Tibial artery (tissue), 4 donors: ENCODE measurements around the gene EWSR1.

Experiments
- DNase-seq, 2 donors: peaks; one replicate each; pipeline ENCODE4 v3.0.0-alpha.2; 2019
- H3K27ac ChIP-seq, 2 donors: fragments of 200-600 bp; sonication (generic) in 1 of 2; 1 replicate in 1 of 2; 2 replicates in 1 of 2; pipeline ENCODE4 v1.5.1; 2018 to 2019; ENCODE audit warnings: mild to moderate bottlenecking in 1 of 2
- H3K27me3 ChIP-seq, 2 donors: fragments of 200-600 bp; sonication (generic) in 1 of 2; one replicate each; pipeline versions ENCODE4 v1.5.1 to v1.6.0; 2016 to 2019
- H3K36me3 ChIP-seq, 3 donors: fragments of 200-600 bp; sonication (generic) in 2 of 3; one replicate each; pipeline ENCODE4 v1.5.1; 2016 to 2019; ENCODE audit warnings: mild to moderate bottlenecking in 2 of 3
- H3K4me1 ChIP-seq, 4 donors: fragments of 200-600 bp; sonication (generic) in 2 of 4; 1 replicate in 3 of 4; 2 replicates in 1 of 4; pipeline ENCODE4 v1.5.1; 2016 to 2019
- H3K4me3 ChIP-seq, 2 donors: fragments of 200-600 bp; sonication (generic) in 1 of 2; 1 replicate in 1 of 2; 2 replicates in 1 of 2; pipeline ENCODE4 v1.5.1; 2018 to 2019; ENCODE audit warnings: mild to moderate bottlenecking in 2 of 2
- H3K9me3 ChIP-seq, 3 donors: fragments of 200-600 bp; sonication (generic) in 1 of 3; one replicate each; pipeline ENCODE4 v1.5.1; 2016 to 2019
- intact Hi-C: fragments of 100-400 bp; cut with DNase I; formaldehyde crosslinking; loops from one replicate; pipeline ENCODE4 v1.15.0; 2023; ENCODE audit warnings: low total_unique reads
- TF ChIP-seq, protein P1 (sequence below), 2 experiments: fragments of 200-600 bp in 1 of 2; fragments of 450-650 bp in 1 of 2; IDR thresholded peaks; one replicate each; pipeline ENCODE4 v1.5.1; 2017 to 2019; ENCODE audit warnings: antibody characterized with exemption in 2 of 2, mild to moderate bottlenecking in 1 of 2, moderate library complexity in 1 of 2

EWSR1 gene

DNA sequence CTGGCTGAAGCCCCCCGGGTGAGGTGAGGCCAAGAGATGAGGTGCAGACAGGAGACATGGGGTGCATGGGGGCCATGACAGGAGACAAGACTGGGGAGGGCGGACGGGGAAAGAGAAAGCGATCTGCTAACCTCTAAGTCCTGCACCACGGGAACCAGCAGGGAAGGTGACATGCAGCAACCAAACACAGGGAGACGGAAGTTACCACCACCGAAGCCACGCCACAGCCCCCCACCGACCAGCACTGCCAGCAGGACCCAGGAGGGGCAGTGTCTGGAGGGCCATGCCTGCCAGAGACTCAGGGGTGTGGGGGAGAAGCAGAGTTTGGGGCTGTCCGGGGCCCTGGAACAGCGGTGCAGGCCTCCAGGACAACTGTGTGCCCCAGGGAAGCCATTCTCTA is 61.5 kb downstream of the EWSR1 start:
- Histone ChIP-seq H3K27ac (no peak overlapping the region), H3K27me3 (no peaks in the 10 kb centered on the region), H3K36me3 (peaks cover 18 to 82% (median 69%) of the 10 kb centered on the region in 3 donors), H3K4me1 (peaks cover 0 to 4% (median 0%) of the 10 kb centered on the region in 4 donors), H3K9me3 (no peaks in the 10 kb centered on the region), H3K4me3 (no peak overlapping the region)
- no peak for DNase-seq
- intact Hi-C loops: no loop called here
- TF ChIP-seq, protein P1, sequence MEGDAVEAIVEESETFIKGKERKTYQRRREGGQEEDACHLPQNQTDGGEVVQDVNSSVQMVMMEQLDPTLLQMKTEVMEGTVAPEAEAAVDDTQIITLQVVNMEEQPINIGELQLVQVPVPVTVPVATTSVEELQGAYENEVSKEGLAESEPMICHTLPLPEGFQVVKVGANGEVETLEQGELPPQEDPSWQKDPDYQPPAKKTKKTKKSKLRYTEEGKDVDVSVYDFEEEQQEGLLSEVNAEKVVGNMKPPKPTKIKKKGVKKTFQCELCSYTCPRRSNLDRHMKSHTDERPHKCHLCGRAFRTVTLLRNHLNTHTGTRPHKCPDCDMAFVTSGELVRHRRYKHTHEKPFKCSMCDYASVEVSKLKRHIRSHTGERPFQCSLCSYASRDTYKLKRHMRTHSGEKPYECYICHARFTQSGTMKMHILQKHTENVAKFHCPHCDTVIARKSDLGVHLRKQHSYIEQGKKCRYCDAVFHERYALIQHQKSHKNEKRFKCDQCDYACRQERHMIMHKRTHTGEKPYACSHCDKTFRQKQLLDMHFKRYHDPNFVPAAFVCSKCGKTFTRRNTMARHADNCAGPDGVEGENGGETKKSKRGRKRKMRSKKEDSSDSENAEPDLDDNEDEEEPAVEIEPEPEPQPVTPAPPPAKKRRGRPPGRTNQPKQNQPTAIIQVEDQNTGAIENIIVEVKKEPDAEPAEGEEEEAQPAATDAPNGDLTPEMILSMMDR (IDR thresholded peaks at IDR 0.05): no peak

DNA sequence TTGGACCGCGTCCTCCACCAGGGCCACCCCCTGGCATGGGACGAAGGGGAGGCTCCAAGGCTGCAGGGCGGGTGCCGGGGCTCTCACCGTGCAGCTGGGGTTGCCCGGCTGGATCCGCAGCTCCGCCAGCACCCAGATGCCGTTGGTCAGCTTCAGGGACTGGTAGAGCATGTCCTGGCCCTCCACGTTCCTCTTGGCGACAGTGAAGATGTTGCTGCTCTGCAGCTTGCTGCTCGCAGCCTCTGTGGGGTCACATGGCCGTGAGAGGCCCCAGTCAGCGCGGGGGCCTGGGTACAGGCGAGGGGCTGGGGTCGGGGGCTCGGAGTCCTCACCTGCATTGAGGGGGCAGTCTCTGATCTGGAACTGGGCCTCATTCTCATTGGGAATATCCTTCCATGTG is 62.2 kb downstream of the EWSR1 start:
- H3K9me3 ChIP-seq: no peaks in the 10 kb centered on the region
- TF ChIP-seq, protein P1 (IDR thresholded peaks at IDR 0.05): no peak
- peaks cover 18 to 89% (median 75%) of the 10 kb centered on the region in 3 donors for H3K36me3 ChIP-seq
- H3K27me3 ChIP-seq: no peaks in the 10 kb centered on the region
- no peak overlapping the region for H3K4me3 ChIP-seq
- H3K27ac ChIP-seq: no peak overlapping the region
- intact Hi-C loops: no loop called here
- DNase-seq: no peak
- H3K4me1 ChIP-seq: peaks cover 0 to 8% (median 0%) of the 10 kb centered on the region in 4 donors

DNA sequence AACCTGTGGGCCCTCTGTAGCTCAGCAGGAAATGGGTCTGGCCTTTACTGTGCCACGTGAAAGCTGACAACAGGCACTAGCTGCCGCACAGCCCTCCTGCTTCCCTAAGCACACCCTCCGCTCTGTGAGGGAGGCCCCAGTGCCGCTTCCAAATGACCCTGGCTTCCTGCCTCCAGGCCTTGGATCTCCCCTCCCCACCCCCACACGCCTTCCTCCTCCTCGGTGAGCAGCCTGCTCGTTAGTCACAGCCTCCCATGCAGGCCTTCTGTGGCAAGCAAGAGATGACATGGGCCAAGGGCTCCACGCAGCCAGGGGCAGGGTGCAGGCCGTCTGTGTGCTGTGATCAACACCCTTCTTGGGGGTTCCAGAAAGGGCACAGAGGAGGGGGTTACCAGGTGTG is 62.7 kb downstream of the EWSR1 start:
- H3K4me3 ChIP-seq: no peak overlapping the region
- H3K36me3 ChIP-seq: peaks cover 19 to 94% (median 80%) of the 10 kb centered on the region in 3 donors
- no peaks in the 10 kb centered on the region for H3K27me3 ChIP-seq
- H3K9me3 ChIP-seq: no peaks in the 10 kb centered on the region
- no peak for DNase-seq
- TF ChIP-seq, protein P1 (IDR thresholded peaks at IDR 0.05): no peak
- H3K4me1 ChIP-seq: peaks cover 0 to 10% (median 0%) of the 10 kb centered on the region in 4 donors
- H3K27ac ChIP-seq: no peak overlapping the region
- intact Hi-C loops: no loop called here

DNA sequence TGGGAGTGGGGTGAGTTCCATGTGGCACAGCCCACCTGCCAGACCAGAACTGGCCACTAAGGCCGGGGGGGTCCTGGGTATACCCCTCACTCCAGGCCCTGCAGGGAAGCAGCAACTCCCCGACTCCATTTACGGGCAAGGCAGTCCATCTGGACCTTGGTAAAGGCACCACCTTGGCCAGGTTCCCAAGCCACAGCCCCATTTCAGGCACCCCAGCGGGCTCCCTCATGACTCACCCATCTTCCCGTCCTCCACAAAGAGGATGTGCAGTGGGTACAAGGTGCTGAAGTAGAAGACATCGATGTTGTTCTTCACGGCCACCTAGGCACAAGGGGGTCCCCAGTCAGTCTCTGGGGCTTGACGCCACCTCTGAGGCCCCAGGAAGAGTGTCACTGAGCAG is 63.1 kb downstream of the EWSR1 start:
- H3K9me3 ChIP-seq: no peaks in the 10 kb centered on the region
- no peak overlapping the region for H3K4me3 ChIP-seq
- intact Hi-C loops: no loop called here
- no peak overlapping the region for H3K27ac ChIP-seq
- H3K36me3 ChIP-seq: peaks cover 24 to 96% (median 83%) of the 10 kb centered on the region in 3 donors
- no peak for DNase-seq
- H3K27me3 ChIP-seq: no peaks in the 10 kb centered on the region
- TF ChIP-seq, protein P1 (IDR thresholded peaks at IDR 0.05): no peak
- H3K4me1 ChIP-seq: peaks cover 0 to 10% (median 0%) of the 10 kb centered on the region in 4 donors

DNA sequence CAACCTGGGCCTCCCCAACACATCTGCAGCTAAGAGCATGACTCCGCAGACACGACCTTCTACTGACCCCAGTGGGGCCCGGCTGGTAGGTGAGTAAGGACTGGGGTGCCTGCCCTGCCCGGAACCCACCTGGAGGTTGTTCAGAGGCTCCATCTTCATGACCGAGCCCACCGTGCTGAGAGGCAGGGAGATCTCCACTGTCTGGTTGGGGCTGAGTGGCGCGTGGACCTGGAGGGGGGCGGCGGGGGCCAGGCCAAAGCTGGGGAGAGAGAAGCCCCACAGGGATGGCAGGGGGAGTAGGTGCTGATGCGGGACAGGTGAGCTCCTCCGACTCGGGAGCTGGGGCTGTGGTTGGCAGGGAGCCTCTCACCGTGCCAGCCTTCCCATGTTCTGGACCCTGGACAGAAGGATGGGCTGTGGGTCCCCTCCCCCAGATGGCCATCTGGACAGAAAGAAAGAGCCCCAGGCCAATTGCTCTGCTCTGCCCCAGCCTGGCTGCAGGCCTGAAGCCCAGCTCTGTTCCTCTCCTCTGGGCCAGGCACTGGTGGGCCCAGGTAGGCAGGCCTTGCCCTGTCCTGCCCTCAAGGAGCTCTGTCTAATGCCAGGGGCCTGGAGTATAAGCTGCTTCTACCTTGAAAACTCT is 63.7 kb downstream of the EWSR1 start:
- Histone ChIP-seq H3K4me3 (no peak overlapping the region), H3K36me3 (peaks cover 29 to 96% (median 83%) of the 10 kb centered on the region in 3 donors), H3K27me3 (no peaks in the 10 kb centered on the region), H3K4me1 (peaks cover 0 to 10% (median 0%) of the 10 kb centered on the region in 4 donors), H3K27ac (no peak overlapping the region), H3K9me3 (no peaks in the 10 kb centered on the region)
- TF ChIP-seq, protein P1 (IDR thresholded peaks at IDR 0.05): no peak
- DNase-seq: no peak
- intact Hi-C loops: no loop called here
